GM23338 (cell line): ENCODE data around the gene STK24. TPM values are rescaled to one million over a fixed set of nuclear protein-coding genes. Genes with fewer than 3 reads are reported as not detected.

Experiments used
- ATAC-seq: fragments of 200-7000 bp; cut with Tn5 transposase; 3 replicates; pipeline ENCODE4 v1.9.1; 2020
- DNase-seq: peaks from one replicate; pipeline ENCODE4 v3.0.0-alpha.2; 2015; ENCODE audit warnings: low spot score
- H2AFZ ChIP-seq: fragments of 200-600 bp; sonication (generic); 2 replicates; pipeline ENCODE4 v1.8.0; 2016; ENCODE audit warnings: antibody characterized with exemption, mild to moderate bottlenecking, moderate library complexity
- H3F3A ChIP-seq: fragments of 200-600 bp; sonication (generic); replicated peaks from 2 replicates; pipeline ENCODE4 v1.8.0; 2017; ENCODE audit warnings: antibody characterized with exemption, mixed run types, low read depth
- H3K27ac ChIP-seq: fragments of 200-600 bp; sonication (generic); 2 replicates; pipeline ENCODE4 v1.6.1; 2016; ENCODE audit warnings: low read depth
- H3K27me3 ChIP-seq: fragments of 200-600 bp; sonication (generic); 2 replicates; pipeline ENCODE4 v1.8.0; 2016; ENCODE audit warnings: mild to moderate bottlenecking, mixed run types, moderate library complexity; ENCODE audit not compliant: insufficient read depth
- H3K36me3 ChIP-seq: fragments of 200-600 bp; sonication (generic); 2 replicates; pipeline ENCODE4 v1.8.0; 2016; ENCODE audit warnings: mild to moderate bottlenecking; ENCODE audit not compliant: insufficient read depth
- H3K4me1 ChIP-seq: fragments of 200-600 bp; sonication (generic); 2 replicates; pipeline ENCODE4 v1.8.0; 2016; ENCODE audit warnings: mild to moderate bottlenecking, moderate library complexity; ENCODE audit not compliant: insufficient read depth
- H3K4me2 ChIP-seq: fragments of 200-600 bp; sonication (generic); 2 replicates; pipeline ENCODE4 v1.7.1; 2017; ENCODE audit warnings: mixed run types
- H3K4me3 ChIP-seq: fragments of 200-600 bp; sonication (generic); 2 replicates; pipeline ENCODE4 v1.6.1; 2016; ENCODE audit warnings: mixed run types
- H3K79me2 ChIP-seq: fragments of 200-600 bp; sonication (generic); replicated peaks from 2 replicates; pipeline ENCODE4 v1.8.0; 2017; ENCODE audit warnings: mild to moderate bottlenecking; ENCODE audit not compliant: insufficient read depth
- H3K9me2 ChIP-seq: fragments of 200-600 bp; sonication (generic); 2 replicates; pipeline ENCODE4 v1.8.0; 2017; ENCODE audit not compliant: insufficient read depth
- H4K20me1 ChIP-seq: fragments of 200-600 bp; sonication (generic); replicated peaks from 2 replicates; pipeline ENCODE4 v1.8.0; 2017; ENCODE audit warnings: mild to moderate bottlenecking; ENCODE audit not compliant: insufficient read depth
- H3K27ac Mint-ChIP-seq: 2 replicates; pipeline ENCODE4 v1.8.0; 2020; ENCODE audit warnings: inconsistent platforms, mild to moderate bottlenecking, moderate library complexity, mixed read lengths
- H3K27me3 Mint-ChIP-seq: 3 replicates; pipeline ENCODE4 v1.8.0; 2022; ENCODE audit warnings: low read depth, mild to moderate bottlenecking, moderate library complexity, mixed read lengths, inconsistent platforms; ENCODE audit not compliant: insufficient read depth, poor library complexity
- H3K36me3 Mint-ChIP-seq: 3 replicates; pipeline ENCODE4 v1.8.0; 2021; ENCODE audit warnings: low read depth, mild to moderate bottlenecking, inconsistent platforms, moderate library complexity, mixed read lengths
- H3K4me1 Mint-ChIP-seq: 3 replicates; pipeline ENCODE4 v1.8.0; 2020; ENCODE audit warnings: mild to moderate bottlenecking, inconsistent platforms, mixed read lengths
- H3K4me3 Mint-ChIP-seq: 3 replicates; pipeline ENCODE4 v1.8.0; 2021; ENCODE audit warnings: moderate library complexity, mild to moderate bottlenecking, inconsistent platforms, mixed read lengths
- H3K9me3 Mint-ChIP-seq: 3 replicates; pipeline ENCODE4 v1.8.0; 2020; ENCODE audit warnings: moderate library complexity, mild to moderate bottlenecking, inconsistent platforms, mixed read lengths
- CREB1 ChIP-seq: fragments of 250-450 bp; sonication (Bioruptor Pico); IDR thresholded peaks from 2 replicates; pipeline ENCODE4 v1.5.0; 2020; ENCODE audit warnings: low read depth, mild to moderate bottlenecking, moderate library complexity
- CTCF ChIP-seq, 2 experiments: fragments of 200-600 bp in 1 of 2; sonication (generic) in 1 of 2; conservative IDR thresholded peaks; 2 replicates each; pipeline versions ENCODE4 v1.5.1 to v1.6.1; 2016 to 2017; ENCODE audit warnings: antibody characterized with exemption in 2 of 2, low read depth in 2 of 2, mild to moderate bottlenecking in 2 of 2, moderate library complexity in 1 of 2
- EZH2 ChIP-seq: fragments of 200-600 bp; sonication (generic); IDR thresholded peaks from one replicate; pipeline ENCODE4 v1.8.0; 2017; ENCODE audit warnings: antibody characterized with exemption, mild to moderate bottlenecking, low read depth; ENCODE audit not compliant: unreplicated experiment
- EZH2phosphoT487 ChIP-seq: fragments of 200-600 bp; sonication (generic); IDR thresholded peaks from one replicate; pipeline ENCODE4 v1.8.1; 2018; ENCODE audit warnings: antibody characterized with exemption; ENCODE audit not compliant: unreplicated experiment
- JUNB ChIP-seq: IDR thresholded peaks from one replicate; pipeline ENCODE4 v1.6.1; 2016; ENCODE audit warnings: antibody characterized with exemption; ENCODE audit not compliant: unreplicated experiment
- NANOG ChIP-seq: IDR thresholded peaks from 2 replicates; pipeline ENCODE4 v1.6.1; 2016; ENCODE audit warnings: antibody characterized with exemption, borderline replicate concordance
- POLR2AphosphoS5 ChIP-seq: IDR thresholded peaks from 2 replicates; pipeline ENCODE4 v1.6.1; 2016; ENCODE audit warnings: antibody characterized with exemption, low read depth
- REST ChIP-seq: IDR thresholded peaks from one replicate; pipeline ENCODE4 v1.6.1; 2018; ENCODE audit warnings: antibody characterized with exemption; ENCODE audit not compliant: unreplicated experiment
- ZNF114 ChIP-seq: fragments of 250-450 bp; sonication (Bioruptor Pico); IDR thresholded peaks from 2 replicates; pipeline ENCODE4 v1.5.0; 2020; ENCODE audit warnings: mild to moderate bottlenecking, moderate library complexity
- polyA plus RNA-seq: library from polyadenylated mRNA; unstranded; fragments of >200 nt; fragmentation: Nextera tagmentation; extraction: Ambion mirVana; gene quantifications from 2 replicates; pipeline ENCODE4 v1.2.1, GENCODE V29; 2016
- total RNA-seq: library from RNA; depleted of rRNA; stranded (reverse); fragments of >200 nt; shearing (Covaris generic); gene quantifications from 2 replicates; pipeline ENCODE4 v1.2.3, GENCODE V29; 2014
- TF ChIP-seq, protein P1 (sequence below): fragments of 250-450 bp; sonication (Bioruptor Pico); IDR thresholded peaks from 2 replicates; pipeline ENCODE4 v1.5.0; 2020; ENCODE audit warnings: mild to moderate bottlenecking, moderate library complexity

Gene STK24
- total and polyA plus RNA-seq, 2 experiments from 2014 or later = 56.5 to 144 TPM

DNA sequence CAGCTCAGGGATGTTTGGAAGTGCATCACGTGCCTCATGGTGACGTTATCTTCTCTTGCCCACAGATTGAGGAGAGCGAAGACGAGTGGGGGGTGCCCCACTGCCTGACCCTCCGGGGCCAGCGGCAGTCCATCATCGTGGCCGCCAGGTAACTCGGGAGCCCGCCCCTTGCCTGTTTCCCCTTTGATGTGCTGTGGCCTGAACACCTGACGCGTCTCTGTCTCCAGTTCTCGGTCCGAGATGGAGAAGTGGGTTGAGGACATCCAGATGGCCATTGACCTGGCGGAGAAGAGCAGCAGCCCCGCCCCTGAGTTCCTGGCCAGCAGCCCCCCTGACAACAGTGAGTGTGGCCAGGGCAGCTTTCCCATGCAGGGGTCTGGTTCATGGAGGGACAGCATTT lies 137.0 kb downstream of the STK24 start:
- TF ChIP-seq JUNB (no peak), CTCF (conservative IDR thresholded peaks at IDR 0.05; ENCODE audit: low read depth in 2 of 2) (no peak)
- Histone ChIP-seq H3F3A (no peaks in the 10 kb centered on the region), H3K79me2 (no peaks in the 10 kb centered on the region), H3K4me3 (no peak overlapping the region), H3K4me2 (no peak overlapping the region), H3K27ac (no peak overlapping the region), H2AFZ (no peak overlapping the region), H3K9me2 (no peaks in the 10 kb centered on the region), H3K36me3 (no peaks in the 10 kb centered on the region), H3K27me3 (no peaks in the 10 kb centered on the region), H4K20me1 (no peaks in the 10 kb centered on the region), H3K4me1 (peaks cover 1% of the 10 kb centered on the region)
- no peaks in the 10 kb centered on the region; the same call in 2 of the 3 replicates for H3K9me3 Mint-ChIP-seq
- no peak for ATAC-seq
- no peak overlapping the region for H3K27ac Mint-ChIP-seq
- H3K27me3 Mint-ChIP-seq = peaks cover 21% of the 10 kb centered on the region
- peaks cover 19% of the 10 kb centered on the region for H3K36me3 Mint-ChIP-seq
- no peak overlapping the region for H3K4me3 Mint-ChIP-seq
- DNase-seq = no peak
- H3K4me1 Mint-ChIP-seq = peaks cover 5% of the 10 kb centered on the region

DNA sequence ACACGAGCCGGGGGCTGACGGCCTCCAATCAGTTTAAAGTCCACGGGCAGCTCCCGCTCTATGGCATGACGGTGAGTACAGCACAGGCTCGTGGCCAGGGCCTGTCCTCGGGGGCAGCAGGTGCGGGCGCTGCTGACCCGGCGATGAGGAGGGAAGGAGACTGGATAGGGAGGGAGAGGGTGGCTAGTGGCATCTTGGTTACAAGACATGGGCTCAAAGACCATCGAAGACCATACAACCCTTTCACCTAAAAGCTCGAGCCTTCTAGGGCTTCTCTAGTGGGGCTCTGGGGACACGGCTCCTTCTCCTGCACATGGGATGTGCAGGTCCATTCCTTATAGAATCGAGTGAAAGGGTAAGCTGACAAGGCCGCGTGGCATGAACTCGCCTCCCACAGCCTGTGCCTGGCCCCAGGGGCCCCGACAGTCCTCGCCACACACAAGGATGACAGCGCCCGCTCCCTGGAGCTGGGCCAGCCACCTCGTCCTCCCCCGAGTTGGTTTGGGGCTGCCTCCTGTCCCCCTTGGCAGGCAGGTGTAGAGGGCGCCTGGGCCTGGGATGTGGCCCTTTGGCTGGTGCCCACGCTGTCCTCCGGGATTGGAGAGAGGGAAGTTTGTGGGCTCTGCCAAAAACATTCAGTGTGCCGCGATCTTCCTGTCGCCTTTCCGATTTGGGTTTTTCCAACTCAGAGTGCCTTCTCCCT lies 137.6 kb downstream of the STK24 start:
- peaks cover 4% of the 10 kb centered on the region; the same call in 1 of the 3 replicates for H3K4me1 Mint-ChIP-seq
- H2AFZ ChIP-seq = no peak overlapping the region
- no peaks in the 10 kb centered on the region for H3K36me3 ChIP-seq
- H3F3A ChIP-seq = no peaks in the 10 kb centered on the region
- no peak overlapping the region for H3K27ac ChIP-seq
- H3K9me2 ChIP-seq = no peaks in the 10 kb centered on the region
- H3K27ac Mint-ChIP-seq = no peak overlapping the region
- ATAC-seq (no peak), DNase-seq (no peak)
- no peak overlapping the region for H3K4me2 ChIP-seq
- no peaks in the 10 kb centered on the region for H3K9me3 Mint-ChIP-seq
- no peak overlapping the region for H3K4me3 Mint-ChIP-seq
- H3K79me2 ChIP-seq = no peaks in the 10 kb centered on the region
- H3K4me3 ChIP-seq = no peak overlapping the region
- peaks cover 19% of the 10 kb centered on the region for H3K36me3 Mint-ChIP-seq
- peaks cover 20% of the 10 kb centered on the region for H3K27me3 Mint-ChIP-seq
- no peaks in the 10 kb centered on the region for H3K4me1 ChIP-seq
- no peaks in the 10 kb centered on the region; the same call in 1 of the 2 replicates for H4K20me1 ChIP-seq
- no peaks in the 10 kb centered on the region for H3K27me3 ChIP-seq
- TF ChIP-seq POLR2AphosphoS5 (no peak), CREB1 (CRISPR knock-in tag) (no peak), EZH2phosphoT487 (no peak), JUNB (no peak), REST (no peak), NANOG (no peak), EZH2 (no peak), ZNF114 (CRISPR knock-in tag) (no peak)
- TF ChIP-seq, protein P1, sequence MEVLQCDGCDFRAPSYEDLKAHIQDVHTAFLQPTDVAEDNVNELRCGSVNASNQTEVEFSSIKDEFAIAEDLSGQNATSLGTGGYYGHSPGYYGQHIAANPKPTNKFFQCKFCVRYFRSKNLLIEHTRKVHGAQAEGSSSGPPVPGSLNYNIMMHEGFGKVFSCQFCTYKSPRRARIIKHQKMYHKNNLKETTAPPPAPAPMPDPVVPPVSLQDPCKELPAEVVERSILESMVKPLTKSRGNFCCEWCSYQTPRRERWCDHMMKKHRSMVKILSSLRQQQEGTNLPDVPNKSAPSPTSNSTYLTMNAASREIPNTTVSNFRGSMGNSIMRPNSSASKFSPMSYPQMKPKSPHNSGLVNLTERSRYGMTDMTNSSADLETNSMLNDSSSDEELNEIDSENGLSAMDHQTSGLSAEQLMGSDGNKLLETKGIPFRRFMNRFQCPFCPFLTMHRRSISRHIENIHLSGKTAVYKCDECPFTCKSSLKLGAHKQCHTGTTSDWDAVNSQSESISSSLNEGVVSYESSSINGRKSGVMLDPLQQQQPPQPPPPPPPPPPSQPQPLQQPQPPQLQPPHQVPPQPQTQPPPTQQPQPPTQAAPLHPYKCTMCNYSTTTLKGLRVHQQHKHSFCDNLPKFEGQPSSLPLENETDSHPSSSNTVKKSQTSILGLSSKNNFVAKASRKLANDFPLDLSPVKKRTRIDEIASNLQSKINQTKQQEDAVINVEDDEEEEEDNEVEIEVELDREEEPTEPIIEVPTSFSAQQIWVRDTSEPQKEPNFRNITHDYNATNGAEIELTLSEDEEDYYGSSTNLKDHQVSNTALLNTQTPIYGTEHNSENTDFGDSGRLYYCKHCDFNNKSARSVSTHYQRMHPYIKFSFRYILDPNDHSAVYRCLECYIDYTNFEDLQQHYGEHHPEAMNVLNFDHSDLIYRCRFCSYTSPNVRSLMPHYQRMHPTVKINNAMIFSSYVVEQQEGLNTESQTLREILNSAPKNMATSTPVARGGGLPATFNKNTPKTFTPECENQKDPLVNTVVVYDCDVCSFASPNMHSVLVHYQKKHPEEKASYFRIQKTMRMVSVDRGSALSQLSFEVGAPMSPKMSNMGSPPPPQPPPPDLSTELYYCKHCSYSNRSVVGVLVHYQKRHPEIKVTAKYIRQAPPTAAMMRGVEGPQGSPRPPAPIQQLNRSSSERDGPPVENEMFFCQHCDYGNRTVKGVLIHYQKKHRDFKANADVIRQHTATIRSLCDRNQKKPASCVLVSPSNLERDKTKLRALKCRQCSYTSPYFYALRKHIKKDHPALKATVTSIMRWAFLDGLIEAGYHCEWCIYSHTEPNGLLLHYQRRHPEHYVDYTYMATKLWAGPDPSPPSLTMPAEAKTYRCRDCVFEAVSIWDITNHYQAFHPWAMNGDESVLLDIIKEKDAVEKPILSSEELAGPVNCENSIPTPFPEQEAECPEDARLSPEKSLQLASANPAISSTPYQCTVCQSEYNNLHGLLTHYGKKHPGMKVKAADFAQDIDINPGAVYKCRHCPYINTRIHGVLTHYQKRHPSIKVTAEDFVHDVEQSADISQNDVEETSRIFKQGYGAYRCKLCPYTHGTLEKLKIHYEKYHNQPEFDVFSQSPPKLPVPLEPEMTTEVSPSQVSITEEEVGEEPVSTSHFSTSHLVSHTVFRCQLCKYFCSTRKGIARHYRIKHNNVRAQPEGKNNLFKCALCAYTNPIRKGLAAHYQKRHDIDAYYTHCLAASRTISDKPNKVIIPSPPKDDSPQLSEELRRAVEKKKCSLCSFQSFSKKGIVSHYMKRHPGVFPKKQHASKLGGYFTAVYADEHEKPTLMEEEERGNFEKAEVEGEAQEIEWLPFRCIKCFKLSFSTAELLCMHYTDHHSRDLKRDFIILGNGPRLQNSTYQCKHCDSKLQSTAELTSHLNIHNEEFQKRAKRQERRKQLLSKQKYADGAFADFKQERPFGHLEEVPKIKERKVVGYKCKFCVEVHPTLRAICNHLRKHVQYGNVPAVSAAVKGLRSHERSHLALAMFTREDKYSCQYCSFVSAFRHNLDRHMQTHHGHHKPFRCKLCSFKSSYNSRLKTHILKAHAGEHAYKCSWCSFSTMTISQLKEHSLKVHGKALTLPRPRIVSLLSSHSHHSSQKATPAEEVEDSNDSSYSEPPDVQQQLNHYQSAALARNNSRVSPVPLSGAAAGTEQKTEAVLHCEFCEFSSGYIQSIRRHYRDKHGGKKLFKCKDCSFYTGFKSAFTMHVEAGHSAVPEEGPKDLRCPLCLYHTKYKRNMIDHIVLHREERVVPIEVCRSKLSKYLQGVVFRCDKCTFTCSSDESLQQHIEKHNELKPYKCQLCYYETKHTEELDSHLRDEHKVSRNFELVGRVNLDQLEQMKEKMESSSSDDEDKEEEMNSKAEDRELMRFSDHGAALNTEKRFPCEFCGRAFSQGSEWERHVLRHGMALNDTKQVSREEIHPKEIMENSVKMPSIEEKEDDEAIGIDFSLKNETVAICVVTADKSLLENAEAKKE (CRISPR knock-in tag) = no peak
